HTR-8/SVneo (cell line): ENCODE measurements around the gene KCTD20.
"Not testable (repeated sequence)": the region's sequence is repeated elsewhere in the genome, so short reads cannot be mapped to it uniquely, and the experiment has no call there.

Experiments
- DNase-seq: peaks from one replicate; pipeline ENCODE4 v3.0.0; 2011; ENCODE audit warnings: low spot score, mixed read lengths; ENCODE audit not compliant: insufficient read length
- FAIRE-seq: peaks from 2 replicates; lab custom pipeline; 2011; peaks lifted over from hg19 to GRCh38; lab: Jason Lieb, UNC

The KCTD20 gene

GRCh38 chr6:36442671-36443470 is at the start of gene KCTD20, which contains the start of gene PXT1:
Gene KCTD20, plus strand, starts transcription at chr6:36443000. Its CDS starts 27,098 bp downstream, at chr6:36470098.
Gene PXT1, minus strand, starts transcription at chr6:36442854. Its CDS starts 16,772 bp downstream, at chr6:36426082.
- DNase-seq, result peak; percentile 84
- peak; percentile 71 for FAIRE-seq

- DNase-seq (no peak), FAIRE-seq (no peak)
Observed at GRCh38 chr6:36399970-36400369, 42.8 kb upstream of the KCTD20 start.

DNA sequence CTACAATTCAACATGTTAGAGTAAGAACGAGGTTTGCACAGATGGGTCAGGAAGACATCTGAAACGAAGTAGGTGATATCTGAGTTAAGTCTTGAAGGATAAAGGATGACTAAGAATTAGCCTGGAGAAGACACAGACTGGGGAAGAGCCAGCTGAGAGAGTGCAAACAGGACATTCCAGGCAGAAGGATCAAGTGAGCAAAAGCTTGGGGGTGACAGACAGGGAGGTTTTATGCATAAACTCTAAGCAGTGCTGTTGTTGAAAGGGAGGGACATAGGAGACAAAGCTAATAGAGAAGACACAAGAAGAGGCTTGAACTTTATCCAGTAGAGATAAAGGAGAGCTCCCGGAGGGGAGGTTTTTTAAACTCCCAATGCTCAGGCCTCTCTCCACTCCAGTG is 40.3 kb upstream of the KCTD20 start:
- FAIRE-seq (no peak), DNase-seq (no peak)

GRCh38 chr6:36404164-36404563 is 38.6 kb upstream of the KCTD20 start:
- no peak for FAIRE-seq
- DNase-seq, result no peak

GRCh38 chr6:36409718-36410117 is 33.1 kb upstream of the KCTD20 start:
- not testable (repeated sequence) for DNase-seq, FAIRE-seq

DNA sequence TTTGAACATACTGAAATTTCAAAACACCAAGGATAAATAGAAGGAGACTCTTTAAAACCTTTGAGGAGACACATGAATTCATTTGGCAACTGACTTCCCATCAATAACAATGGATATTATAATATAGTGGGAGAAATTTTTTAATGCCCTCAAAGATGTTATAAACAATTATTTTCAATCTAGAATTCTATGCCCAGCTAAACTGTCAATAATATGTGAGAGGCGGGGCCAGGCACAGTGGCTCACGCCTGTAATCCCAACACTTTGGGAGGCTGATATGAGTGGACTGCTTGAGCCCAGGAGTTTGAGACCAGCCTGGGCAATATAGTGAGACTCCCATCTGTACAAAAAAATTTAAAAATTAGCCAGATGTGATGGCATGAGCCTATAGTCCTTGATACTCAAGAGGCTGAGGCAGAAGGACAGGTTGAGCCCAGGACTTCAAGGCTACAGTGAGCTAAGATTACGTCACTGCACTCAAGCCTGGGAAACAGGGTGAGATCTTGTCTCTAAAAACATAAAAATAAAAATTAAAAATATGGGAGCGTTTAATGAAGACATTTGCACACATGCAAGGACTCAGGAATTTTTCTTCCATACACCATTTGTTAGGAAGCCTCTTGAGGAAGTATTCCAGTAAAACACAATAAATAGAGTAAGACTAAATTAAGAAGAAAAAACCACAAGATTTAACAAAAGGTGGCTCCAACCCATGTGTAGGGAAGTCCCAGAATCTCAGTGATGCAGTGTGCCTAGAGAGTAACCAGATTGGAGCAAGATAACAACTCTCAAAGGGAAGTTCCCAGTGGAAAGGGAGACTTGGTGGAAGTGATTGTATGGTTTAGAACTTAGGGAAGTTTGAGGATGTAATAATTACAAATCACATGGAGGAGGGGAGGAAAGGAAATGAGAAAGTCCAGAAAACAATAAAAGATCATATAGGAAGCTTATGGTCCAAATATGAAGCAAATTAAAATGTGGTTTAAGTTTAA is 29.0 kb upstream of the KCTD20 start:
- no peak for FAIRE-seq

DNA sequence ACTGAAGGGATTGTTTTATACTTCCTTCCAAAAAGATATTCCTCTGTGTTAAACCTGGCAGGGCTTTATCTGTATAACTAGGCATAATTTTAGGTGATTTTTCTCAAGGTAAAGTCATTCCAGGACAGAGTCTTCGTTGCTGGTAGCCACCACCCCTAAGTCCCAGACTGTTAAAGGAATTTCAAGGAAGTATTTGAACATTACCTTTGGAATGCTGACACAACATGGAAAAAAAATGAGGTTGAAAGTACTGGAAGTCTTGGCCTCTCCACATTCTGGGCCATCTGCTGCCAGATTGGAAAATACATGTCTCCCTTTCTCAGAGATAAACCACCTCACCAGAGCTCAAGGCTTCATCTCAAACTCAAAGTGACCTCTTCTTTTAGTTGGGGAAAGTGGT is 28.3 kb upstream of the KCTD20 start:
- no peak for DNase-seq
- no peak for FAIRE-seq

More for the DNA sequence above, 29.0 kb upstream of the KCTD20 start:
- no peak for DNase-seq

GRCh38 chr6:36418558-36418957 is 24.2 kb upstream of the KCTD20 start:
- no peak for FAIRE-seq
- no peak for DNase-seq

DNA sequence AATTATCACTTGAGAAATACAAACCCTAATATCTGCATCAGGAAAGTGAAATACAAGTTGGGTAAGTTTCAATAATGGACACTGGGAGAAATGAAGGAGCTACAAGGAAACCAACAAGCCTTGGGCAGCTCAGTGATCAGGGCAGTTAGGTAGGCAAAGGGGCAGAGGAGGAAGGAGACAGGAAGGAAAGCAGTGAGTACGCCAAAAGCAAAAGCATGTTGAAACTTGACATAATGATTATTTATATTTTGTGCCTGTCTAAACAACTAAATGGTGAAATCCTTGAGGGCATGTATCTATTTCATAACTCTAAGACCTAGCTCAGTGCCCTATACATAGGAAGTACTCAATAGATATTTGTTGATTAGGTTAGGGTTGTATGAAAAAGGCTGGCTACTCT is 23.5 kb upstream of the KCTD20 start:
- DNase-seq (no peak), FAIRE-seq (no peak)

- DNase-seq (no peak), FAIRE-seq (no peak)
Observed at GRCh38 chr6:36422714-36423100, 20.1 kb upstream of the KCTD20 start.

DNA sequence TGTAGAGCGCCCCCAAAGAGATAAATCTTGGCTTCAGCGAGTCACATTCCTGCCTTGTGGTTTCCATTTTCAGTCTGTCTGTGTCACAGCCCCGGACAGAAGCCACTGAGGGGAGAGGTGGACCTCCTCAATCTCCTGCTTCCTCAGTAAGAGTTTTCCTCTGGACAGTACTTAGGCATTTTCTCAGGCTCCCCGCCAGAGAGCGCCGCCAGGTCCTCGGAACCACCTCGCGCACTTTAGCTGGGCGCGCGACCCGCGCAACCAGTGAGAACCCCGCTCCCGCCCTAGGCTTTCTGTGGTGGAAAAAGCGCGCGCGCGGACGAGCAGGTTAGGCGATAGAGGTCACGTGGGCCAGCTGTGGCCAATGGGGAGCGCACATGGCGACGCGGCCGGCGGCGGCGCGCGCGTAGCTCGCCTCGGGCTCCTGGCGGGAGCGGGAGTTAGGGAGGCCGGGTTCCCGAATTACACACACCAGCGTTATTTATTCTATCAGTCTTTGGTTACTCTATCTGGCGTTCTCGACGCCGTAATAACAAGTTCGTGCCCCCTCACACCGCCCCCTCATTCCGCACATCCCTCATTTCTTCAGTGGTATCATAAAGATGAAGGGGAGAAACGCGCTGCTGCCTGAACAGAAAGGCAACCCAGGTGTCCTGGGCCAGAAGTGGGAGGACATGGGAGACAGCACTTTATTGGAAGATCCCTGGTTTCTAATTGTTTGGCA is 19.5 kb upstream of the KCTD20 start:
- DNase-seq (peak; percentile 96), FAIRE-seq (peak; percentile 98)

GRCh38 chr6:36426622-36427021 is 16.2 kb upstream of the KCTD20 start:
- no peak for FAIRE-seq

GRCh38 chr6:36428911-36429310 is 13.9 kb upstream of the KCTD20 start:
- DNase-seq, result no peak
- FAIRE-seq, result no peak

More at GRCh38 chr6:36426622-36427021, 16.2 kb upstream of the KCTD20 start:
- DNase-seq, result no peak

DNA sequence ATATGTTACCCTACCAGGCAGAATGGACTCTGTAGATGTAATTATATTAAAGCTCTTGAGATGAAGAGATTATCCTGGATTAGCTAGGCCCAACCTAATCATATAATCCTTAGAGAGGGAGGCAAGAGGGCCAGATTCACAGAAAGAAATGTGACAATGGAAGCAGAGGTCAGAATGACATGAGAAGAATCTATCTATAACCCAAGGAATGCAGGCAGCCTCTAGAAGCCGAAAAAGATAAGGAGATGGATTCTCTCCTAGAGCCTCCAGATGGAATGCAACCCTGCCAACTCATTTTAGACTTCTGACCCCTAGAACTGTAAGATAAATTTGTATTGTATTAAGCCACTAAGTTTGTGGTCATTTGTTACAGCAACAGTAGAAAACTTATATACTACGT is 12.4 kb upstream of the KCTD20 start:
- no peak for DNase-seq
- FAIRE-seq, result no peak

- no peak for FAIRE-seq
- DNase-seq, result no peak
Observed at GRCh38 chr6:36431197-36431596, 11.6 kb upstream of the KCTD20 start.

DNA sequence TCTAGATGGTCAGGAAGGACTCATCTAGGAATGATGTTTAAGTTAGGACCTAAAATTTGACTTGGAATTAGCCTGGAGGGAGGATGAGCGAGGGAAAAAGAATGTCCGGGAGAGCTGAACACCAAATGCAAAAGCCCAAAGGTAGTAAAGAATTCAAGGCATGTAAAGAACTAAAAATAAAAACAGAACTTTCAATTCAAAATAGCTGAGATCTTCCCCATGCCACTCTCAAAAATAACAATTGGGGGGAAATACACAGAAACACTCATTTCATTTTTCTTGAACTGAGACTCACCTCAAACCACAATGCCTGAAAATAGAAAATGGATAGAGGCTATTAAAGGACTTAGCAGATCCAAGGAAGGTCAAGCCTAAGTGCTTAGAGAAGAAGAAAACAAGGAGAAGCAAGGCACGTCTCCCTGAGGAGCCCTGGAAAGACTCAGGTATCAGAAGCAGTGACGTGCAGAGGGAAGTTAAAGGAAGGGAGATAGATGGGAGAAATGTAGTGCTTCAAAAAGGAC is 10.6 kb upstream of the KCTD20 start:
- no peak for FAIRE-seq
- no peak for DNase-seq

- FAIRE-seq, result no peak
Observed at GRCh38 chr6:36436466-36436865, 6.3 kb upstream of the KCTD20 start.

GRCh38 chr6:36441307-36441894 is 1.4 kb upstream of the KCTD20 start:
- FAIRE-seq (peak; percentile 97), DNase-seq (peak; percentile 98)

More at GRCh38 chr6:36436466-36436865, 6.3 kb upstream of the KCTD20 start:
- DNase-seq, result no peak

GRCh38 chr6:36442103-36442670 is 613 bp upstream of the KCTD20 start:
- DNase-seq (no peak), FAIRE-seq (no peak)
